H9 (cell line): Measurements from ENCODE around the gene MAPK8IP2. TPM values are rescaled to one million over a fixed set of nuclear protein-coding genes. Genes with fewer than 3 reads are reported as not detected.
A peak's percentile ranks its signal among the peaks of the same experiment; 100 is the strongest.

Experiments used
- DNase-seq: peaks from one replicate; pipeline ENCODE4 v3.0.0-alpha.2; 2017
- H2AFZ ChIP-seq: one replicate; pipeline ENCODE4 v1.6.1; 2013; ENCODE audit warnings: mild to moderate bottlenecking, low read length, control low read depth, moderate library complexity
- H2AK5ac ChIP-seq: 2 replicates; pipeline ENCODE4 v1.6.1; 2013; ENCODE audit warnings: low read length, control low read depth, mixed read lengths; ENCODE audit not compliant: insufficient read length
- H2BK120ac ChIP-seq: one replicate; pipeline ENCODE4 v1.6.1; 2013; ENCODE audit warnings: low read depth, mild to moderate bottlenecking, low read length, control low read depth, inconsistent platforms; ENCODE audit not compliant: poor library complexity, severe bottlenecking
- H2BK12ac ChIP-seq: 2 replicates; pipeline ENCODE4 v1.6.1; 2013; ENCODE audit warnings: low read length, control low read depth, mixed read lengths, low read depth; ENCODE audit not compliant: insufficient read length
- H2BK15ac ChIP-seq: 2 replicates; pipeline ENCODE4 v1.6.1; 2013; ENCODE audit warnings: low read depth, low read length, control low read depth
- H2BK20ac ChIP-seq: one replicate; pipeline ENCODE4 v1.6.1; 2013; ENCODE audit warnings: low read depth, mild to moderate bottlenecking, low read length, control low read depth, inconsistent platforms; ENCODE audit not compliant: poor library complexity, severe bottlenecking
- H2BK5ac ChIP-seq: 2 replicates; pipeline ENCODE4 v1.6.1; 2013; ENCODE audit warnings: low read length, control low read depth, mixed read lengths; ENCODE audit not compliant: insufficient read length
- H3K14ac ChIP-seq: 2 replicates; pipeline ENCODE4 v1.6.1; 2013; ENCODE audit warnings: low read length, control low read depth; ENCODE audit not compliant: insufficient read depth
- H3K18ac ChIP-seq: 2 replicates; pipeline ENCODE4 v1.6.1; 2013; ENCODE audit warnings: low read depth, mild to moderate bottlenecking, mixed read lengths, low read length, control low read depth; ENCODE audit not compliant: insufficient read length
- H3K23ac ChIP-seq: 2 replicates; pipeline ENCODE4 v1.6.1; 2013; ENCODE audit warnings: low read length, control low read depth, mixed read lengths, low read depth; ENCODE audit not compliant: insufficient read length
- H3K23me2 ChIP-seq: 2 replicates; pipeline ENCODE4 v1.6.1; 2013; ENCODE audit warnings: low read depth, mild to moderate bottlenecking, mixed read lengths, low read length, control low read depth; ENCODE audit not compliant: insufficient read length, poor library complexity, severe bottlenecking
- H3K27ac ChIP-seq: 2 replicates; pipeline ENCODE4 v1.5.1; 2013; ENCODE audit warnings: low read length, control low read depth, mixed read lengths, low read depth; ENCODE audit not compliant: insufficient read length
- H3K27me3 ChIP-seq: 2 replicates; pipeline ENCODE4 v1.6.1; 2013; ENCODE audit warnings: low read length, control low read depth, inconsistent platforms; ENCODE audit not compliant: insufficient read depth
- H3K4ac ChIP-seq: 2 replicates; pipeline ENCODE4 v1.6.1; 2013; ENCODE audit warnings: low read depth, mild to moderate bottlenecking, control low read depth, inconsistent platforms, low read length, moderate library complexity
- H3K4me1 ChIP-seq: 2 replicates; pipeline ENCODE4 v1.6.1; 2013; ENCODE audit warnings: low read length, control low read depth, inconsistent platforms; ENCODE audit not compliant: insufficient read depth
- H3K4me2 ChIP-seq: 2 replicates; pipeline ENCODE4 v1.6.1; 2013; ENCODE audit warnings: low read length, control low read depth, mixed read lengths; ENCODE audit not compliant: insufficient read length, insufficient read depth
- H3K56ac ChIP-seq: 2 replicates; pipeline ENCODE4 v1.6.1; 2013; ENCODE audit warnings: low read depth, mild to moderate bottlenecking, mixed read lengths, low read length, control low read depth; ENCODE audit not compliant: insufficient read length
- H3K79me1 ChIP-seq: 2 replicates; pipeline ENCODE4 v1.6.1; 2013; ENCODE audit warnings: low read depth, mild to moderate bottlenecking, moderate library complexity, low read length, control low read depth, inconsistent platforms; ENCODE audit not compliant: insufficient read depth, poor library complexity, severe bottlenecking
- H3K79me2 ChIP-seq: 2 replicates; pipeline ENCODE4 v1.6.1; 2013; ENCODE audit warnings: low read length, control low read depth, inconsistent platforms; ENCODE audit not compliant: insufficient read depth
- H3K9ac ChIP-seq: 2 replicates; pipeline ENCODE4 v1.6.1; 2013; ENCODE audit warnings: low read length, control low read depth, mixed read lengths; ENCODE audit not compliant: insufficient read length; ENCODE audit errors: extremely low read depth
- H3K9me3 ChIP-seq: one replicate; pipeline ENCODE4 v1.6.1; 2013; ENCODE audit warnings: low read depth, low read length, inconsistent platforms; ENCODE audit not compliant: control insufficient read depth
- H3T11ph ChIP-seq: one replicate; pipeline ENCODE4 v1.6.1; 2013; ENCODE audit warnings: mild to moderate bottlenecking, low read length, control low read depth, inconsistent platforms
- H4K20me1 ChIP-seq: one replicate; pipeline ENCODE4 v1.6.1; 2013; ENCODE audit not compliant: control insufficient read depth, insufficient read length, insufficient read depth
- H4K5ac ChIP-seq: 2 replicates; pipeline ENCODE4 v1.6.1; 2013; ENCODE audit warnings: low read depth, mild to moderate bottlenecking, mixed read lengths, low read length, control low read depth; ENCODE audit not compliant: insufficient read length
- H4K8ac ChIP-seq: replicated peaks from 2 replicates; pipeline ENCODE4 v1.6.1; 2013; ENCODE audit warnings: low read length, control low read depth, mixed read lengths, low read depth; ENCODE audit not compliant: insufficient read length
- H4K91ac ChIP-seq: 2 replicates; pipeline ENCODE4 v1.6.1; 2013; ENCODE audit warnings: low read depth, mild to moderate bottlenecking, moderate library complexity, mixed read lengths, low read length, control low read depth; ENCODE audit not compliant: insufficient read length
- H3K27ac Mint-ChIP-seq, 3 experiments: 2 replicates in 2 of 3; 3 replicates in 1 of 3; pipeline ENCODE4 v1.8.0; 2020 to 2021; ENCODE audit warnings: mixed read lengths in 3 of 3, mild to moderate bottlenecking in 1 of 3, moderate library complexity in 1 of 3
- H3K27me3 Mint-ChIP-seq: 2 replicates; pipeline ENCODE4 v1.8.0; 2021; ENCODE audit warnings: low read depth, mild to moderate bottlenecking, moderate library complexity, mixed read lengths
- H3K36me3 Mint-ChIP-seq, 3 experiments: 2 replicates in 2 of 3; 3 replicates in 1 of 3; pipeline ENCODE4 v1.8.0; 2020 to 2021; ENCODE audit warnings: low read depth in 3 of 3, mixed read lengths in 3 of 3; ENCODE audit not compliant: insufficient read depth in 1 of 3
- H3K4me1 Mint-ChIP-seq, 2 experiments: 2 replicates each; pipeline ENCODE4 v1.8.0; 2020; ENCODE audit warnings: mixed read lengths in 2 of 2
- H3K4me3 Mint-ChIP-seq, 2 experiments: 2 replicates in 1 of 2; 3 replicates in 1 of 2; pipeline ENCODE4 v1.8.0; 2020 to 2021; ENCODE audit warnings: mild to moderate bottlenecking in 2 of 2, mixed read lengths in 2 of 2, moderate library complexity in 1 of 2
- H3K9me3 Mint-ChIP-seq, 2 experiments: 2 replicates in 1 of 2; 3 replicates in 1 of 2; pipeline ENCODE4 v1.8.0; 2020; ENCODE audit warnings: mild to moderate bottlenecking in 2 of 2, mixed read lengths in 2 of 2, moderate library complexity in 1 of 2
- WGBS: extraction: QIAGEN DNeasy Blood & Tissue Kit; methylation state at CpG from one replicate; pipeline ENCODE4 v1.1.7; 2013; ENCODE audit warnings: missing lambda C conversion rate, low lambda C conversion rate, mixed read lengths; ENCODE audit not compliant: insufficient read length; ENCODE audit errors: extremely low coverage; 5-methylcytosine and 5-hydroxymethylcytosine counted together
- long read RNA-seq: library from polyadenylated mRNA; unstranded; transcript quantifications from one replicate; pipeline ENCODE4 v2.0.0, GENCODE V29; 2020
- total RNA-seq: library from RNA; stranded (reverse); gene quantifications from 2 replicates; pipeline ENCODE4 v1.2.1, GENCODE V29; 2021
- TF ChIP-seq, protein P1 (sequence below): fragments of 200-600 bp; sonication (generic); conservative IDR thresholded peaks from 3 replicates; pipeline ENCODE4 v1.8.0; 2021; ENCODE audit warnings: antibody characterized with exemption, mild to moderate bottlenecking

Gene MAPK8IP2
- total RNA-seq = 5.7 and 5.9 TPM in 2 replicates
- long read RNA-seq, partial matches to known transcripts = 3 of 3 reads
- long read RNA-seq, other reads (novel, unspliced or antisense) = 0 of 3 reads

- Histone ChIP-seq H3K14ac (no peak within 1 kb of the TSS; the same call in 1 of the 2 replicates), H3K23ac (no peak within 1 kb of the TSS), H3K4me1 (no peaks in the 10 kb centered on the region; the same call in 1 of the 2 replicates), H3K79me2 (no peaks in the 10 kb centered on the region), H3K4ac (no peak within 1 kb of the TSS), H3K79me1 (no peaks in the 10 kb centered on the region), H3K23me2 (peaks cover 3% of the 10 kb centered on the region), H2BK5ac (no peak within 1 kb of the TSS), H2AK5ac (no peak within 1 kb of the TSS), H2BK15ac (no peak within 1 kb of the TSS), H3K18ac (no peak within 1 kb of the TSS), H4K5ac (no peak within 1 kb of the TSS), H3K56ac (no peak within 1 kb of the TSS), H3K27ac (no peak within 1 kb of the TSS), H3K4me2 (peak within 1 kb of the TSS; percentile 47), H4K20me1 (no peaks in the 10 kb centered on the region), H2BK20ac (no peak within 1 kb of the TSS), H2BK12ac (no peak within 1 kb of the TSS), H3T11ph (no peak within 1 kb of the TSS), H4K91ac (no peak within 1 kb of the TSS), H2AFZ (no peak within 1 kb of the TSS), H2BK120ac (no peak within 1 kb of the TSS), H3K9ac (no peak within 1 kb of the TSS), H4K8ac (no peak within 1 kb of the TSS), H3K9me3 (no peaks in the 10 kb centered on the region), H3K27me3 (peaks cover 4% of the 10 kb centered on the region; the same call in 1 of the 2 replicates)
- Mint-ChIP-seq H3K9me3 (no peaks in the 10 kb centered on the region; a peak in 1 of 5 replicates), H3K4me1 (peaks cover 13 to 14% of the 10 kb centered on the region in 2 experiments), H3K36me3 (no peaks in the 10 kb centered on the region), H3K27me3 (peaks cover 58% of the 10 kb centered on the region), H3K4me3 (peak within 1 kb of the TSS; percentile 57 to 82), H3K27ac (no peak within 1 kb of the TSS; a peak in 1 of 7 replicates)
- no CpG with 5 or more reads among the region's 61 CpGs for WGBS
- TF ChIP-seq, protein P1, sequence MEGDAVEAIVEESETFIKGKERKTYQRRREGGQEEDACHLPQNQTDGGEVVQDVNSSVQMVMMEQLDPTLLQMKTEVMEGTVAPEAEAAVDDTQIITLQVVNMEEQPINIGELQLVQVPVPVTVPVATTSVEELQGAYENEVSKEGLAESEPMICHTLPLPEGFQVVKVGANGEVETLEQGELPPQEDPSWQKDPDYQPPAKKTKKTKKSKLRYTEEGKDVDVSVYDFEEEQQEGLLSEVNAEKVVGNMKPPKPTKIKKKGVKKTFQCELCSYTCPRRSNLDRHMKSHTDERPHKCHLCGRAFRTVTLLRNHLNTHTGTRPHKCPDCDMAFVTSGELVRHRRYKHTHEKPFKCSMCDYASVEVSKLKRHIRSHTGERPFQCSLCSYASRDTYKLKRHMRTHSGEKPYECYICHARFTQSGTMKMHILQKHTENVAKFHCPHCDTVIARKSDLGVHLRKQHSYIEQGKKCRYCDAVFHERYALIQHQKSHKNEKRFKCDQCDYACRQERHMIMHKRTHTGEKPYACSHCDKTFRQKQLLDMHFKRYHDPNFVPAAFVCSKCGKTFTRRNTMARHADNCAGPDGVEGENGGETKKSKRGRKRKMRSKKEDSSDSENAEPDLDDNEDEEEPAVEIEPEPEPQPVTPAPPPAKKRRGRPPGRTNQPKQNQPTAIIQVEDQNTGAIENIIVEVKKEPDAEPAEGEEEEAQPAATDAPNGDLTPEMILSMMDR = no peak
- DNase-seq = no peak
Measured at GRCh38 chr22:50600538-50600937, at the start of gene MAPK8IP2. MAPK8IP2 (plus strand) TSS chr22:50600793; CDS start chr22:50600819, 26 bp downstream.
